A549 (cell line): ENCODE data around the gene MSRB3. TPM values are rescaled to one million over a fixed set of nuclear protein-coding genes. Genes with fewer than 3 reads are reported as not detected.

Experiments
- ATAC-seq, 2 experiments: fragments of 200-7000 bp in 1 of 2; fragments of >200 bp in 1 of 2; cut with Nextera tagmentation in 1 of 2; cut with Tn5 transposase in 1 of 2; 3 replicates each; pipeline versions ENCODE4 v1.8.0 to v1.9.1; 2018 to 2020; ENCODE audit warnings: mild to moderate bottlenecking in 1 of 2, moderate library complexity in 1 of 2
- CTCF ChIA-PET: fragments of 300-600 bp; sonication (Branson Sonifier 250); formaldehyde crosslinking; extraction: SDS; loops from one replicate; lab custom pipeline; 2021; ENCODE audit warnings: antibody characterized with exemption, inconsistent platforms; lab: Yijun Ruan, JAX
- POLR2A ChIA-PET: fragments of 350-600 bp; formaldehyde crosslinking; extraction: SDS; loops from one replicate; lab custom pipeline; 2021; ENCODE audit warnings: antibody characterized with exemption, inconsistent platforms; lab: Yijun Ruan, JAX
- DNase-seq, 2 experiments: peaks; one replicate each; pipeline versions ENCODE4 v3.0.0 to v3.0.0-alpha.2; 2011 to 2016; ENCODE audit warnings: low read depth in 1 of 2, low spot score in 1 of 2
- FAIRE-seq: peaks from 2 replicates; lab custom pipeline; 2011; peaks lifted over from hg19 to GRCh38; lab: Jason Lieb, UNC
- H3K27ac ChIP-seq, 2 experiments: fragments of >200 bp; sonication (Bioruptor Twin); formaldehyde crosslinking; 3 replicates each; pipeline ENCODE4 v1.5.1; 2016 to 2017
- H3K4me1 ChIP-seq: fragments of >200 bp; sonication (Bioruptor Twin); formaldehyde crosslinking; 3 replicates; pipeline ENCODE4 v1.6.1; 2016
- H3K4me2 ChIP-seq: fragments of >200 bp; sonication (Bioruptor Twin); formaldehyde crosslinking; 3 replicates; pipeline ENCODE4 v1.6.1; 2016
- H3K4me3 ChIP-seq: fragments of >200 bp; sonication (Bioruptor Twin); formaldehyde crosslinking; 3 replicates; pipeline ENCODE4 v1.5.1; 2016
- H3K9me3 ChIP-seq: fragments of >200 bp; sonication (Bioruptor Twin); formaldehyde crosslinking; 3 replicates; pipeline ENCODE4 v1.6.1; 2016
- EHMT2 ChIP-seq: fragments of 200-600 bp; sonication (generic); IDR thresholded peaks from 2 replicates; pipeline ENCODE4 v1.6.1; 2016; ENCODE audit warnings: antibody characterized with exemption, low read depth, mild to moderate bottlenecking, moderate library complexity
- ESRRA ChIP-seq: fragments of 150-350 bp; IDR thresholded peaks from 2 replicates; pipeline ENCODE4 v1.6.1; 2014; ENCODE audit warnings: mild to moderate bottlenecking, low read length, borderline replicate concordance
- FOSB ChIP-seq: fragments of 250-450 bp; sonication (Bioruptor Pico); IDR thresholded peaks from 2 replicates; pipeline ENCODE4 v1.5.0; 2020; ENCODE audit warnings: mild to moderate bottlenecking, moderate library complexity
- FOSL2 ChIP-seq, 2 experiments: fragments of 450-650 bp in 1 of 2; fragments of >200 bp in 1 of 2; sonication (Bioruptor Twin) in 1 of 2; formaldehyde crosslinking; IDR thresholded peaks; 2 replicates each; pipeline versions ENCODE4 v1.5.0 to v1.6.1; 2016 to 2020; ENCODE audit warnings: mild to moderate bottlenecking in 1 of 2, moderate library complexity in 1 of 2
- GATA3 ChIP-seq: IDR thresholded peaks from 2 replicates; pipeline ENCODE4 v1.6.1; 2012; ENCODE audit warnings: borderline replicate concordance
- HOXB13 ChIP-seq: fragments of 250-450 bp; sonication (Bioruptor Pico); IDR thresholded peaks from 2 replicates; pipeline ENCODE4 v1.5.0; 2020; ENCODE audit warnings: low read depth, mild to moderate bottlenecking, moderate library complexity
- HOXB5 ChIP-seq: fragments of 250-450 bp; sonication (Bioruptor Pico); IDR thresholded peaks from 2 replicates; pipeline ENCODE4 v1.5.0; 2020; ENCODE audit warnings: mild to moderate bottlenecking, moderate library complexity
- JUNB ChIP-seq: fragments of >200 bp; sonication (Bioruptor Twin); formaldehyde crosslinking; IDR thresholded peaks from 2 replicates; pipeline ENCODE4 v1.6.1; 2016
- KDM1A ChIP-seq: fragments of 200-600 bp; sonication (generic); IDR thresholded peaks from 2 replicates; pipeline ENCODE4 v1.6.1; 2016; ENCODE audit warnings: low read depth, mild to moderate bottlenecking
- MAZ ChIP-seq: fragments of 150-350 bp; IDR thresholded peaks from 2 replicates; pipeline ENCODE4 v1.6.1; 2014; ENCODE audit warnings: antibody characterized with exemption, low read depth, low read length, borderline replicate concordance
- NPAS2 ChIP-seq: fragments of 250-450 bp; sonication (Bioruptor Pico); IDR thresholded peaks from 2 replicates; pipeline ENCODE4 v1.8.0; 2022; ENCODE audit warnings: mild to moderate bottlenecking, moderate library complexity, borderline replicate concordance
- PHF8 ChIP-seq: fragments of 200-600 bp; sonication (generic); IDR thresholded peaks from 2 replicates; pipeline ENCODE4 v1.6.1; 2016; ENCODE audit warnings: low read depth, mild to moderate bottlenecking, antibody characterized with exemption, moderate library complexity, borderline replicate concordance
- POLR2A ChIP-seq: IDR thresholded peaks from 2 replicates; pipeline ENCODE4 v1.6.1; 2012; ENCODE audit warnings: mild to moderate bottlenecking, low read length
- POLR2AphosphoS2 ChIP-seq: conservative IDR thresholded peaks from 2 replicates; pipeline ENCODE4 v1.6.1; 2012; ENCODE audit warnings: low read length, improper control_type of control experiment, inconsistent platforms
- RCOR1 ChIP-seq: fragments of 150-350 bp; IDR thresholded peaks from 2 replicates; pipeline ENCODE4 v1.6.1; 2014; ENCODE audit warnings: antibody characterized with exemption, low read length, low read depth
- SREBF2 ChIP-seq: fragments of 450-650 bp; IDR thresholded peaks from 2 replicates; pipeline ENCODE4 v1.6.1; 2014; ENCODE audit warnings: mild to moderate bottlenecking, moderate library complexity
- TFCP2L1 ChIP-seq: fragments of 250-450 bp; sonication (Bioruptor Pico); IDR thresholded peaks from 2 replicates; pipeline ENCODE4 v1.5.0; 2021; ENCODE audit warnings: mild to moderate bottlenecking
- ZSCAN20 ChIP-seq: fragments of 250-450 bp; sonication (Bioruptor Pico); IDR thresholded peaks from 2 replicates; pipeline ENCODE4 v1.8.0; 2022; ENCODE audit warnings: mild to moderate bottlenecking, moderate library complexity
- WGBS: methylation state at CpG from one replicate; pipeline ENCODE4 v1.1.6; 2017; ENCODE audit errors: missing lambda C conversion rate; 5-methylcytosine and 5-hydroxymethylcytosine counted together
- polyA plus RNA-seq, 4 experiments: library from polyadenylated mRNA; depleted of rRNA in 3 of 4; stranded (reverse); fragments of >200 nt; fragmentation: RNase III in 1 of 4; extraction: RNeasy Plus Mini Kit Qiagen cat#74134 plus additional on column Dnase treatment in 1 of 4; gene quantifications; 2 replicates in 3 of 4; 3 replicates in 1 of 4; pipeline ENCODE4 v1.2.3, GENCODE V29; 2011 to 2017
- TF ChIP-seq, protein P1 (sequence below): IDR thresholded peaks from 2 replicates; pipeline ENCODE4 v1.6.1; 2012; ENCODE audit warnings: low read depth, borderline replicate concordance
- TF ChIP-seq, protein P2 (sequence below): fragments of 200-600 bp; sonication (generic); IDR thresholded peaks from 2 replicates; pipeline ENCODE4 v1.6.1; 2016; ENCODE audit warnings: antibody characterized with exemption, mild to moderate bottlenecking, moderate library complexity
- TF ChIP-seq, protein P3 (sequence below): fragments of 250-450 bp; sonication (Bioruptor Pico); IDR thresholded peaks from 2 replicates; pipeline ENCODE4 v1.5.0; 2021; ENCODE audit warnings: mild to moderate bottlenecking, moderate library complexity, borderline replicate concordance
- TF ChIP-seq, protein P4 (sequence below): fragments of 450-650 bp; IDR thresholded peaks from 2 replicates; pipeline ENCODE4 v1.6.1; 2014; ENCODE audit warnings: antibody characterized with exemption

The MSRB3 gene
- polyA plus RNA-seq, 2 of the 4 experiments (the other 2 are of a cell fraction): 25.2 to 46.1 TPM

DNA sequence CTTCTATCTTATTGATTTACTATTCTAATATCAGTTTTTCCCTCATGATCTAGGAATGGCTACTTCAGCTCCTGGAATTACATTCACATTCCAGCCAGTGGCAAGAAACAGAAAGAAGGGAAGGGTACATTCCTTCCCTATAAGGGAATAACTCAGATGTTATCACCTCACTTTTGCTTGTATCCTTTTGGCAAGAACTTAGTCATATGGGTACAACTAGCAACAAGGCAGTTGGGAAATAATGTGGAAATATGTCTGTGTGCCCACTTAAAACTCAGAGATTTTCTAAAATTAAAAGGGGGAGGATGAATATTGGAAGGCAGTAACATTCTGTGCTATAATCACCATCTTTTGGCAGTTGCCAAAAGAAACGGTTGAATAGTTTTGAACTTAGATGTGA, 85.6 kb downstream of the MSRB3 start (continued):
- TF ChIP-seq TFCP2L1 (CRISPR knock-in tag): no peak

DNA sequence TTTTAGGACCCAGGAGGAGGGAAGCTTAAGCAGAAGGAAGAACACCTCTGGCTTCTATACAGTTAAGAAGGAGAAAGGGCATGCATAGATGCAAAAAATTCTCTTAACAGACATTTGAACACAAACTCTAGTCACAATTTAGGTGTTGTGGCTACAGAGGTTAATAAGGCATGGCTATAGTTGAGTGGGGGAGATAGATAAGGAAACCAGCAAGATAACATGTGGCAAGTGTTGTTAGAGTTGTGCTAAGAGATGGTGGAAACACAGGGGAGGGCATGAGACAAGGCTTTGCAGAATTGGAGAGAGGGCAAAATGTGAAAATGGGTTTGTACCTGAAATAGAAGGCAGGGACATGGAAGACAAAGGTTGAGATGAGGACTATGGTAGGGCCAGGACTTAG, 88.9 kb downstream of the MSRB3 start:
- no peaks in the 10 kb centered on the region for H3K4me1 ChIP-seq
- FAIRE-seq (no peak), ATAC-seq (no peak), DNase-seq (no peak)
- no peak overlapping the region for H3K4me3 ChIP-seq
- no peaks in the 10 kb centered on the region for H3K9me3 ChIP-seq
- CTCF ChIA-PET: no interaction called here
- TF ChIP-seq JUNB (no peak), SREBF2 (no peak), NPAS2 (CRISPR knock-in tag) (no peak), HOXB5 (CRISPR knock-in tag) (no peak), KDM1A (no peak), GATA3 (no peak), HOXB13 (CRISPR knock-in tag) (no peak), RCOR1 (no peak), EHMT2 (no peak), FOSB (no peak), POLR2AphosphoS2 (no peak), MAZ (no peak), POLR2A (no peak), FOSL2 (IDR thresholded peaks at IDR 0.05) (no peak), FOSL2 (CRISPR knock-in tag; IDR thresholded peaks at IDR 0.05) (no peak), PHF8 (no peak)
- TF ChIP-seq, protein P1, sequence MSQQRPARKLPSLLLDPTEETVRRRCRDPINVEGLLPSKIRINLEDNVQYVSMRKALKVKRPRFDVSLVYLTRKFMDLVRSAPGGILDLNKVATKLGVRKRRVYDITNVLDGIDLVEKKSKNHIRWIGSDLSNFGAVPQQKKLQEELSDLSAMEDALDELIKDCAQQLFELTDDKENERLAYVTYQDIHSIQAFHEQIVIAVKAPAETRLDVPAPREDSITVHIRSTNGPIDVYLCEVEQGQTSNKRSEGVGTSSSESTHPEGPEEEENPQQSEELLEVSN: no peak
- TF ChIP-seq, protein P2, sequence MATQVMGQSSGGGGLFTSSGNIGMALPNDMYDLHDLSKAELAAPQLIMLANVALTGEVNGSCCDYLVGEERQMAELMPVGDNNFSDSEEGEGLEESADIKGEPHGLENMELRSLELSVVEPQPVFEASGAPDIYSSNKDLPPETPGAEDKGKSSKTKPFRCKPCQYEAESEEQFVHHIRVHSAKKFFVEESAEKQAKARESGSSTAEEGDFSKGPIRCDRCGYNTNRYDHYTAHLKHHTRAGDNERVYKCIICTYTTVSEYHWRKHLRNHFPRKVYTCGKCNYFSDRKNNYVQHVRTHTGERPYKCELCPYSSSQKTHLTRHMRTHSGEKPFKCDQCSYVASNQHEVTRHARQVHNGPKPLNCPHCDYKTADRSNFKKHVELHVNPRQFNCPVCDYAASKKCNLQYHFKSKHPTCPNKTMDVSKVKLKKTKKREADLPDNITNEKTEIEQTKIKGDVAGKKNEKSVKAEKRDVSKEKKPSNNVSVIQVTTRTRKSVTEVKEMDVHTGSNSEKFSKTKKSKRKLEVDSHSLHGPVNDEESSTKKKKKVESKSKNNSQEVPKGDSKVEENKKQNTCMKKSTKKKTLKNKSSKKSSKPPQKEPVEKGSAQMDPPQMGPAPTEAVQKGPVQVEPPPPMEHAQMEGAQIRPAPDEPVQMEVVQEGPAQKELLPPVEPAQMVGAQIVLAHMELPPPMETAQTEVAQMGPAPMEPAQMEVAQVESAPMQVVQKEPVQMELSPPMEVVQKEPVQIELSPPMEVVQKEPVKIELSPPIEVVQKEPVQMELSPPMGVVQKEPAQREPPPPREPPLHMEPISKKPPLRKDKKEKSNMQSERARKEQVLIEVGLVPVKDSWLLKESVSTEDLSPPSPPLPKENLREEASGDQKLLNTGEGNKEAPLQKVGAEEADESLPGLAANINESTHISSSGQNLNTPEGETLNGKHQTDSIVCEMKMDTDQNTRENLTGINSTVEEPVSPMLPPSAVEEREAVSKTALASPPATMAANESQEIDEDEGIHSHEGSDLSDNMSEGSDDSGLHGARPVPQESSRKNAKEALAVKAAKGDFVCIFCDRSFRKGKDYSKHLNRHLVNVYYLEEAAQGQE: no peak
- TF ChIP-seq, protein P3, sequence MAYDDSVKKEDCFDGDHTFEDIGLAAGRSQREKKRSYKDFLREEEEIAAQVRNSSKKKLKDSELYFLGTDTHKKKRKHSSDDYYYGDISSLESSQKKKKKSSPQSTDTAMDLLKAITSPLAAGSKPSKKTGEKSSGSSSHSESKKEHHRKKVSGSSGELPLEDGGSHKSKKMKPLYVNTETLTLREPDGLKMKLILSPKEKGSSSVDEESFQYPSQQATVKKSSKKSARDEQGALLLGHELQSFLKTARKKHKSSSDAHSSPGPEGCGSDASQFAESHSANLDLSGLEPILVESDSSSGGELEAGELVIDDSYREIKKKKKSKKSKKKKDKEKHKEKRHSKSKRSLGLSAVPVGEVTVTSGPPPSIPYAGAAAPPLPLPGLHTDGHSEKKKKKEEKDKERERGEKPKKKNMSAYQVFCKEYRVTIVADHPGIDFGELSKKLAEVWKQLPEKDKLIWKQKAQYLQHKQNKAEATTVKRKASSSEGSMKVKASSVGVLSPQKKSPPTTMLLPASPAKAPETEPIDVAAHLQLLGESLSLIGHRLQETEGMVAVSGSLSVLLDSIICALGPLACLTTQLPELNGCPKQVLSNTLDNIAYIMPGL (CRISPR knock-in tag): no peak
- H3K4me2 ChIP-seq: no peak overlapping the region
- H3K27ac ChIP-seq: no peak overlapping the region
- POLR2A ChIA-PET: no interaction called here

DNA sequence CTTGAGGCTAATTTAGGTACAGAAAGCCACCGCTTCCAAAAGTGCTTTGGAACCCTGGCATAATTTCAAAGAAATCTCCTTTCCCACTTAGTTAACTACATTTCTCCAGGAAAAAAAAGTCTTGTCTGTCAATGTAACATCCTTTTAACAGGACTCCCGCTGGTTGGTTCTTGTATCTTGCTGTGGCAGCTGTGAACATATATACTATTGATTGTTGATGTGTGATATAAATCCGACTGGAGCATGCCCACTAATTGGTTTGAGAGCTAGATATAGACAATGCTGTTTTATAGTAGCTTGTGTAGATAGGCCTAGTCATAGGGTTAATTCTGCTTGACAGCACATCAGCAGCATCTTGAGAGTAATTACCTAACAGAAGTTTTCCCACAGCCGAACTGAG, 89.6 kb downstream of the MSRB3 start:
- ChIA-PET CTCF (no interaction called here), POLR2A (no interaction called here)
- ATAC-seq: no peak
- H3K4me1 ChIP-seq: no peaks in the 10 kb centered on the region
- DNase-seq: no peak
- no peak for FAIRE-seq
- TF ChIP-seq ZSCAN20 (CRISPR knock-in tag) (no peak), JUNB (no peak), ESRRA (no peak)
- TF ChIP-seq, protein P4, sequence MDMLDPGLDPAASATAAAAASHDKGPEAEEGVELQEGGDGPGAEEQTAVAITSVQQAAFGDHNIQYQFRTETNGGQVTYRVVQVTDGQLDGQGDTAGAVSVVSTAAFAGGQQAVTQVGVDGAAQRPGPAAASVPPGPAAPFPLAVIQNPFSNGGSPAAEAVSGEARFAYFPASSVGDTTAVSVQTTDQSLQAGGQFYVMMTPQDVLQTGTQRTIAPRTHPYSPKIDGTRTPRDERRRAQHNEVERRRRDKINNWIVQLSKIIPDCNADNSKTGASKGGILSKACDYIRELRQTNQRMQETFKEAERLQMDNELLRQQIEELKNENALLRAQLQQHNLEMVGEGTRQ: no peak
- H3K4me3 ChIP-seq: no peak overlapping the region
- no peak overlapping the region for H3K27ac ChIP-seq
- H3K9me3 ChIP-seq: no peaks in the 10 kb centered on the region
- no peak overlapping the region for H3K4me2 ChIP-seq
- 82% methylated on average over 4 of the region's 4 CpGs for WGBS
